ENCODE data around the gene RRP7A. TPM values are rescaled to one million over a fixed set of nuclear protein-coding genes. Genes with fewer than 3 reads are reported as not detected.
A peak's percentile ranks its signal among the peaks of the same experiment; 100 is the strongest.
"Not testable (repeated sequence)": the region's sequence is repeated elsewhere in the genome, so short reads cannot be mapped to it uniquely, and the experiment has no call there.

RRP7A gene
- total and polyA plus RNA-seq, 2 donors = 21.9 to 62.4 TPM

DNA sequence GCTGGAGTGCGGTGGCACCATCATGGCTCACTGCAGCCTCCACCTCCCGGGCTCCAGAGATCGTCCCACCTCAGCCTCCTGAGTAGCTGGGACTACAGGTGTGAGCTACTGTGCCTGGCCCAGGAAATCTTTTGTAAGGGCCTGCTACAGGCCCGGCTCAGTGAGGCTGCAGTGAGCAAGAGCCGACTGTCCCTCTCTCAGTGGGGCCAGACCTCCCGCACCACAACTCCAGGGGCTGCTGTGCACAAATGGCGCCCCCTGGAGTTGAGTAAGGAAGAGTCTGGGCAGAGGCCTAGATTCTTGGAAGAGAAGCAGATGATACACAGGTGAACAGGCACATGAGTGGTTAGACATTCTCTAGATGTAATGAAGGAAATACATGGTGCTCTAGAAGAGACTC lies 41.2 kb upstream of the RRP7A start:
- H3K27me3 ChIP-seq (ENCODE audit: control insufficient read depth in 2 of 2, insufficient read depth in 1 of 2, low read length in 1 of 2) = no peaks in the 10 kb centered on the region
- H3K4me1 ChIP-seq (ENCODE audit: control insufficient read depth in 2 of 2, insufficient read depth in 2 of 2, low read length in 2 of 2) = peaks cover 0 to 12% of the 10 kb centered on the region in 2 donors
- 94% methylated on average over 7 of the region's 7 CpGs for WGBS
- H3K4me3 ChIP-seq (ENCODE audit: low read length in 2 of 2) = no peak overlapping the region
- no peak for DNase-seq (ENCODE audit: low read depth in 6 of 9, low spot score in 9 of 9)
- no peak overlapping the region for H3K27ac ChIP-seq (ENCODE audit: low read depth in 1 of 2, low read length in 1 of 2)
- H3K9me3 ChIP-seq (ENCODE audit: control insufficient read depth in 2 of 2, insufficient read depth in 1 of 2, low read length in 1 of 2) = no peaks in the 10 kb centered on the region
- peaks cover 0 to 8% of the 10 kb centered on the region in 2 donors for H3K36me3 ChIP-seq (ENCODE audit: control insufficient read depth in 2 of 2, insufficient read depth in 2 of 2, low read length in 1 of 2)

DNA sequence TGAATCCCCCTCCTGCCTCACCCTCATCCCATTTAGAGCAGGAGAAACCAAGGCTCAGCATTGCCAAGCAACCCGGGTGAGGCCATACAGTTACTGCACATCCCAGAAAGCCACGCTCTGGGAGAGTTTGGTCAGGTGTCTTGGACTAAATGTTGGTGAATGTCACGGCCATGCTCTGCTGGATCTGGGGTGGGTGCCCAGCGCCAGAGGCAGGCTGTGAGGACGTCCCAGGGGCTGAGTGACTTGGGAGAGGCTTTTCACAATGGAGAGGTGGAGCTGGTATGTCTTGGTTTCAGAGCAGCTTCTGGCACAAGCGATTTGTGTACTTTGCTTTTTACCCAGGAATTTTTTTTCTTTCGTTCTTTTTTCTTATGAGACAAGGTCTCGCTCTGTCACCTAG lies 40.8 kb upstream of the RRP7A start:
- Histone ChIP-seq H3K4me1 (ENCODE audit: control insufficient read depth in 2 of 2, insufficient read depth in 2 of 2, low read length in 2 of 2) (peaks cover 0 to 12% of the 10 kb centered on the region in 2 donors), H3K9me3 (ENCODE audit: control insufficient read depth in 2 of 2, insufficient read depth in 1 of 2, low read length in 1 of 2) (no peaks in the 10 kb centered on the region), H3K4me3 (ENCODE audit: low read length in 2 of 2) (no peak overlapping the region), H3K27me3 (ENCODE audit: control insufficient read depth in 2 of 2, insufficient read depth in 1 of 2, low read length in 1 of 2) (no peaks in the 10 kb centered on the region), H3K36me3 (ENCODE audit: control insufficient read depth in 2 of 2, insufficient read depth in 2 of 2, low read length in 1 of 2) (peaks cover 0 to 8% of the 10 kb centered on the region in 2 donors), H3K27ac (ENCODE audit: low read depth in 1 of 2, low read length in 1 of 2) (no peak overlapping the region)
- DNase-seq (ENCODE audit: low read depth in 6 of 9, low spot score in 9 of 9) = no peak
- WGBS = 94% methylated on average over 8 of the region's 8 CpGs

DNA sequence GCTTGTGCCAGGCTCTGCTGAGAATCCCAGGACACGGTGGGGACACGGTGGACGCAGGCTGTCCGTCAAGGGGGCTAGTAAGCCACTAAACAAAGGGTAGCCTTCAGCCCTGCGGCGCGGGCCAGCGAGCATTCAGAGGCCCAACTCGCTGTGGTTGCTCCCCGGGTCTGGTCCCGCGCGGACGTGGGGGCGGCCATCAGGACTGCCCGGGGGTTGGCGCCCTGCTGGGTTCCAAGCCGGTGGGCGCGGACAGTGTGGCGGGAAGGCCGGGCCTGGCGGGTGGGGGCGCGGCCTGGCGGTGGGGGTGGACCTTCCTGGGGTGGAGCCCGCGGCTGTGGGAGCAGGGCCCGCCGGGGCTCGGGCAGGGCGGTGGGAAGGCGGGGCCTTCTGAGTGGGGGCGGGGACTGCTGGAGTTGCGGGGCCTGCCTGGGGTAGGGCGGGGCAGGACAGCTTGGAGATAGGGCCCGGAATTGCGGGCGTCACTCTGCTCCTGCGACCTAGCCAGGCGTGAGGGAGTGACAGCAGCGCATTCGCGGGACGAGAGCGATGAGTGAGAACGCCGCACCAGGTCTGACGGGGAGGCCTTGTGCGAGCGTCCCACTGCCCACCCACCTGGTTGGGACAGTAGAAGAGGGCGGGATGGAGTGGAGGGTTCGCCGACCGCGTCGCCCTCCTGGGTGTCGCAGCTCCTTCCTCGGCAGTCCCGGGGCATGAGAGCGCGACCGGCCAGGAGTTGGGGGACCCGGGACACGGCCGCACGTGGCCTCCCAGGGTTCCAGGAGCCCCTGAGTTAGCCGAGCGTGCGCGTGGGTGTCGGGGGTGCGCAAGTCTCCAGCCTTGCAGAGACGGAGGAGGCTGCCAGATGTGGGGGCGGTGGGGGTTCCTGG lies 34.1 kb upstream of the RRP7A start, which contains the start of gene SERHL2:
Gene SERHL2 (plus strand): TSS at position 482 of the 887 bp plus-strand sequence. CDS start 65 bp downstream, at position 547.
- H3K9me3 ChIP-seq (ENCODE audit: control insufficient read depth in 2 of 2, insufficient read depth in 1 of 2, low read length in 1 of 2) = peaks cover 0 to 5% of the 10 kb centered on the region in 2 donors
- H3K4me3 ChIP-seq (ENCODE audit: low read length in 2 of 2) = peak within 1 kb of the TSS; percentile 42 to 48
- peaks cover 4 to 10% of the 10 kb centered on the region in 2 donors for H3K4me1 ChIP-seq (ENCODE audit: control insufficient read depth in 2 of 2, insufficient read depth in 2 of 2, low read length in 2 of 2)
- WGBS = 4% methylated on average over 75 of the region's 75 CpGs
- H3K27me3 ChIP-seq (ENCODE audit: control insufficient read depth in 2 of 2, insufficient read depth in 1 of 2, low read length in 1 of 2) = peaks cover 0 to 12% of the 10 kb centered on the region in 2 donors
- peak within 1 kb of the TSS in 1 of 2 donors; percentile 1 for H3K27ac ChIP-seq (ENCODE audit: low read depth in 1 of 2, low read length in 1 of 2)
- DNase-seq (ENCODE audit: low read depth in 6 of 9, low spot score in 9 of 9) = peak; percentile 13 to 88 (median 48)
- no peaks in the 10 kb centered on the region for H3K36me3 ChIP-seq (ENCODE audit: control insufficient read depth in 2 of 2, insufficient read depth in 2 of 2, low read length in 1 of 2)

DNA sequence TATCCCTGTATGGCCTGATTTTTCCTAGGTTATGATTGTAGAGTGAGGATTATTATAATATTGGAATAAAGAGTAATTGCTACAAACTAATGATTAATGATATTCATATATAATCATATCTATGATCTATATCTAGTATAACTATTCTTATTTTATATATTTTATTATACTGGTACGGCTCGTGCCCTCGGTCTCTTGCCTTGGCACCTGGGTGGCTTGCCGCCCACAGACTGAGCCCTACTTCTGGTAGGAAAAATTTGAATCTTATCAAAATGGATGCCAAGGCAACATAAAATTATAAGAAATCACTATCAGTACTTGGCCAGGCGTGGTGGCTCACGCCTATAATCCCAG lies 32.7 kb upstream of the RRP7A start:
- not testable (repeated sequence) for DNase-seq (ENCODE audit: low read depth in 6 of 9, low spot score in 9 of 9); H3K36me3 ChIP-seq (ENCODE audit: control insufficient read depth in 2 of 2, insufficient read depth in 2 of 2, low read length in 1 of 2); H3K27ac ChIP-seq (ENCODE audit: low read depth in 1 of 2, low read length in 1 of 2); H3K9me3 ChIP-seq (ENCODE audit: control insufficient read depth in 2 of 2, insufficient read depth in 1 of 2, low read length in 1 of 2); H3K4me3 ChIP-seq (ENCODE audit: low read length in 2 of 2)
- Histone ChIP-seq H3K27me3 (ENCODE audit: control insufficient read depth in 2 of 2, insufficient read depth in 1 of 2, low read length in 1 of 2) (peaks cover 0 to 12% of the 10 kb centered on the region in 2 donors), H3K4me1 (ENCODE audit: control insufficient read depth in 2 of 2, insufficient read depth in 2 of 2, low read length in 2 of 2) (peaks cover 4 to 10% of the 10 kb centered on the region in 2 donors)
- WGBS = 95% methylated on average over 6 of the region's 6 CpGs

DNA sequence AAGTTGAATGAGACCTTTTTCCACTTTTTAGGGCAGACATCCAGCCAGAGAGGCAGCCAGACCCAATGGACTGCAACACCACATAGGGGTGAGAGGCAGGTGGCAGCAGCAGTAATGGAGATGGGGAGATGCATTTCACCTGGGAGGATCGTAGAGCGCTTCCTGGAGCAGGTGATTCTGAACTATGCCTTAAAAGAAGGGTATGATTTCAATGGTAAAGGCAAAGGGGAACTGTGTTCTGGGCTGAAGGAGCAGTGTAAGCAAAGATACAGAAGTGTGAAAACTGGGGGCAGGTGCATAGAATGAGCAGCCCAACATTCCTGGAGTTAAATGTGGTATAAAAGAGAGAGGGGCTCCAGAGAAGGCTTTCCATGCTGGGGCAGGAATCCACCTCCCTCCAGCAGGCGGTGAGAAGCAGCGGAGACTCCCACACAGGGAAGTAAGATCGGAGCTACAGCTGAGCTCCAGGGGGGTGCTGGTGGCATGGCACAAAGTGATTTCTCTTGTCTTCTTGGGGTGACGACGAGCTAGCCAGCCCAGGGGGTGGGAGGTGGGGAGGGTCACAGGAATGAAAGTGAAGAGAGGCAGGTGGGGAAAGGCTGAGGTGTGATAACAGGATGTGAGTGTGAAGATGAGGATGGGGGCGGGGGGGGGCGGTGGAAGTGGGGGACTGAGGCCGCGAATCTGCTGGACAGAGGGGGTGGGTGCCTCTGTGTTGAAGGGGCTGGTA lies 29.9 kb upstream of the RRP7A start:
- no peaks in the 10 kb centered on the region for H3K36me3 ChIP-seq (ENCODE audit: control insufficient read depth in 2 of 2, insufficient read depth in 2 of 2, low read length in 1 of 2)
- peaks cover 0 to 5% of the 10 kb centered on the region in 2 donors for H3K9me3 ChIP-seq (ENCODE audit: control insufficient read depth in 2 of 2, insufficient read depth in 1 of 2, low read length in 1 of 2)
- H3K4me3 ChIP-seq (ENCODE audit: low read length in 2 of 2) = no peak overlapping the region
- DNase-seq (ENCODE audit: low read depth in 6 of 9, low spot score in 9 of 9) = no peak
- no peak overlapping the region for H3K27ac ChIP-seq (ENCODE audit: low read depth in 1 of 2, low read length in 1 of 2)
- H3K4me1 ChIP-seq (ENCODE audit: control insufficient read depth in 2 of 2, insufficient read depth in 2 of 2, low read length in 2 of 2) = peaks cover 4 to 10% of the 10 kb centered on the region in 2 donors
- peaks cover 0 to 12% of the 10 kb centered on the region in 2 donors for H3K27me3 ChIP-seq (ENCODE audit: control insufficient read depth in 2 of 2, insufficient read depth in 1 of 2, low read length in 1 of 2)
- 92% methylated on average over 11 of the region's 11 CpGs for WGBS

DNA sequence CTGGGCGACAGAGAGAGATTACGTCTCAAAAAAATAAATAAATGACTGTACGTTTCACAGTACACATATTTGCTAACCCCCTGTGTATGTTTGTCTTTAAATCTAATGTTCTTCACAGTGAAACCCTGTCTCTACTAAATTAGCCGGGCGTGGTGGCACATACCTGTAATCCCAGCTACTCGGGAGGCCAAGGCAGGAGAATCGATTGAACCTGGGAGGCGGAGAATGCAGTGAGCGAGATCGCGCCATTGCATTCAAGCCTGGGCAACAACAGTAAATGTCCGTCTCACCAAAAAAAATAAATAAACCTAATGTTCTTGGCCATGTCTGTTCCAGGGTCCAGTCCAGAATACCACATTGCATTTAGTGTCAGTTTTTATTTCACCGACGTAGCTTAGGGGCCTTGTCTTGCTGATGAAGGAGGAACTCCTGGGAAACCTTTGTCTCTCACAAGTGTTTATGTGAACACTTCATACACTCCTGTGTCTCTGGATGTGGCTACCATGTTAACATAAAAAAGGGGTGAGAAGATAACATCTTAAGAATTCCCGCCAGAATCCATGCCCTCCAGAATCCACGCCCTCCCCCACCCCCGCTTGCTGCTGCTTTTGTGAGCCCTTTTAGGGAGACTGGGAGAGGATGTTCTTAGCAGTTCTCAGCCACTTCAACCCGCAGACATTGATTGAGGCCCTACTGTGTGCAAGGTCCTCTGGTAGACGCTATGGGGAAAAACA lies 29.2 kb upstream of the RRP7A start:
- no peak for DNase-seq (ENCODE audit: low read depth in 6 of 9, low spot score in 9 of 9)
- H3K9me3 ChIP-seq (ENCODE audit: control insufficient read depth in 2 of 2, insufficient read depth in 1 of 2, low read length in 1 of 2) = peaks cover 0 to 5% of the 10 kb centered on the region in 2 donors
- H3K36me3 ChIP-seq (ENCODE audit: control insufficient read depth in 2 of 2, insufficient read depth in 2 of 2, low read length in 1 of 2) = no peaks in the 10 kb centered on the region
- H3K4me1 ChIP-seq (ENCODE audit: control insufficient read depth in 2 of 2, insufficient read depth in 2 of 2, low read length in 2 of 2) = peaks cover 0 to 4% of the 10 kb centered on the region in 2 donors
- H3K27me3 ChIP-seq (ENCODE audit: control insufficient read depth in 2 of 2, insufficient read depth in 1 of 2, low read length in 1 of 2) = peaks cover 0 to 6% of the 10 kb centered on the region in 2 donors
- 95% methylated on average over 19 of the region's 19 CpGs for WGBS
- no peak overlapping the region for H3K4me3 ChIP-seq (ENCODE audit: low read length in 2 of 2)
- no peak overlapping the region for H3K27ac ChIP-seq (ENCODE audit: low read depth in 1 of 2, low read length in 1 of 2)

DNA sequence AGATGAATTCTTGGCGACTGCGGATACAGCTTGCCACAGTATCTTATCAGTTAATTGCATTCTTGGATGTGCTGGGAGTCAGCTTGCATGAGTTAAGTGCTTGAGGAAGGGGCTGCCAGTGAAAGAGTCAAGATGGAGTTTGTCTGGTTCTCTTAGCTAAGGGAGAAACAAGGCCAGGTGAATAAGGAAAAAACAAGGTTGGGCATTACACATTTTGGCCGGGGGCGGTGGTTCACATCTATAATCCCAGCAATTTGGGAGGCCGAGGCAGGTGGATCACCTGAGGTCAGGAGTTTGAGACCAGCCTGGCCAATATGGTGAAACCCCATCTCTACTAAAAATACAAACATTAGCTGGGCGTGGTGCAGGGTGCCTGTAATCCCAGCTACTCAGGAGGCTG lies 28.5 kb upstream of the RRP7A start:
- 86% methylated on average over 6 of the region's 6 CpGs for WGBS
- not testable (repeated sequence) for DNase-seq (ENCODE audit: low read depth in 6 of 9, low spot score in 9 of 9); H3K36me3 ChIP-seq (ENCODE audit: control insufficient read depth in 2 of 2, insufficient read depth in 2 of 2, low read length in 1 of 2); H3K4me1 ChIP-seq (ENCODE audit: control insufficient read depth in 2 of 2, insufficient read depth in 2 of 2, low read length in 2 of 2); H3K9me3 ChIP-seq (ENCODE audit: control insufficient read depth in 2 of 2, insufficient read depth in 1 of 2, low read length in 1 of 2); H3K4me3 ChIP-seq (ENCODE audit: low read length in 2 of 2); H3K27ac ChIP-seq (ENCODE audit: low read depth in 1 of 2, low read length in 1 of 2); H3K27me3 ChIP-seq (ENCODE audit: control insufficient read depth in 2 of 2, insufficient read depth in 1 of 2, low read length in 1 of 2)

DNA sequence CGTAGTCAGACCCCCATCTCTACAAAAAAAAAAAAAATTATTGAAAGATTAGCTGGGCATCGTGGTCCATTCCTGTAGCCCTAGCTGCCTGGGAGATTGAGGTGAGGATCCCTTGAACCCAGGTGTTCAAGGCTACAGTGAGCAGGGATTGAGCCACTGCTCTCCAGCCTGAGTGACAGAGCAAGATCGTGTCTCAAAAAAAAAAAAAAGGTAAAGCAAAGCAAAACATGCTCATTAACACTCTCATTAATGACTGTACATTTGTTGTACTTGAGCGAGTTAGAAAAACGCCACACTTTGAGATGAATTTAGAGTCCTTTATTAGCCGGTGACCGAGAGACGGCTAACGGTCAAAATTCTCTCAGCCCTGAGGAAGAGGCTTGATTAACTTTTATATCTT lies 28.0 kb upstream of the RRP7A start:
- no peaks in the 10 kb centered on the region for H3K27me3 ChIP-seq (ENCODE audit: control insufficient read depth in 2 of 2, insufficient read depth in 1 of 2, low read length in 1 of 2)
- H3K27ac ChIP-seq (ENCODE audit: low read depth in 1 of 2, low read length in 1 of 2) = no peak overlapping the region
- H3K4me3 ChIP-seq (ENCODE audit: low read length in 2 of 2) = no peak overlapping the region
- no peak for DNase-seq (ENCODE audit: low read depth in 6 of 9, low spot score in 9 of 9)
- peaks cover 0 to 5% of the 10 kb centered on the region in 2 donors for H3K9me3 ChIP-seq (ENCODE audit: control insufficient read depth in 2 of 2, insufficient read depth in 1 of 2, low read length in 1 of 2)
- H3K4me1 ChIP-seq (ENCODE audit: control insufficient read depth in 2 of 2, insufficient read depth in 2 of 2, low read length in 2 of 2) = no peaks in the 10 kb centered on the region
- 89% methylated on average over 9 of the region's 9 CpGs for WGBS
- no peaks in the 10 kb centered on the region for H3K36me3 ChIP-seq (ENCODE audit: control insufficient read depth in 2 of 2, insufficient read depth in 2 of 2, low read length in 1 of 2)
